ENCODE data around the gene CYB5D1. TPM values are rescaled to one million over a fixed set of nuclear protein-coding genes. Genes with fewer than 3 reads are reported as not detected.

The CYB5D1 gene
- total and polyA plus RNA-seq, 2 of the 8 experiments (the other 6 are each of a cell fraction or from before 2014, with no cell fraction given) = 11.0 to 18.0 TPM

DNA sequence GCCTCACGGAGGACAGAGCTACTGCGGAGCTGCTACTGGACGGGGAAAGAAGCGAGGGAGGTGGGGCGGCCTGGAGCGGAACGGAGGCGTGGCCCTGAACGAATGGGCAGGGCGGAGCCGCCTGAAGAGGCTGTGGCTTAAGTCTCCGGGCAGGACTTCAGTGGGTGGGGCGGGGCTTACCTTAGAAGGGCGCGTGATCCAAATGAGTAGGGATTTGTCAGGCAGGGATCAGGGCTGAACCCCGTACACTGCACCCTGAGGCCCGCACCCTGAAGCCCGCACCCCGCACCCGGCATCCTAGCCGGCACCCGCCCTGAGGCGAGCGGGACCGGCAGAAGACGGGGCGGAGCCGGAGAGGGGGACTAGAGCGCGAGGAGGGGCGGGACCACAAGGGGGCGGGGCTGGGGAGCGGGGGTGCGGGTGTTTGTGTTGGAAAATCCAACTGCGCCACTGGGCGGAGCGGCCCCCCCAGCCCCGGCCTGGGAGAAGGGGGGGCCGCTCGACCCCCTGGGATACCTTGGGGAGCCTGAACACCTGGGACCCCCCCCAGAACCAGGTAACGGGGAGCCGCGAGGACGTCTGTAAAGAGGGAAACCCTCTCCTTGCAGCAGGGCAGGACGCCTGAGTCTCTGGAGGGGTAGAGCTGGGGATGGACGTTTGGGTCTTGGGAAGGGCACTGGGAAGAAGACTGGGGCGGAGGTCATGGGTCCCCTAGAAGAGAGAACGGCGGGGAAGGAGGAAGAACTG, 23.8 kb upstream of the CYB5D1 start, which contains the start of gene KDM6B (continued):
- TF ChIP-seq EGR1 (IDR thresholded peaks at IDR 0.05; ENCODE audit: borderline replicate concordance, low read depth, low read length) = no peak
- no peak for TF ChIP-seq SP4 (IDR thresholded peaks at IDR 0.05; ENCODE audit: low read length)
- no peak for TF ChIP-seq GTF2F1 (IDR thresholded peaks at IDR 0.05; ENCODE audit: borderline replicate concordance, low read depth, low read length)
- TF ChIP-seq, protein P1, sequence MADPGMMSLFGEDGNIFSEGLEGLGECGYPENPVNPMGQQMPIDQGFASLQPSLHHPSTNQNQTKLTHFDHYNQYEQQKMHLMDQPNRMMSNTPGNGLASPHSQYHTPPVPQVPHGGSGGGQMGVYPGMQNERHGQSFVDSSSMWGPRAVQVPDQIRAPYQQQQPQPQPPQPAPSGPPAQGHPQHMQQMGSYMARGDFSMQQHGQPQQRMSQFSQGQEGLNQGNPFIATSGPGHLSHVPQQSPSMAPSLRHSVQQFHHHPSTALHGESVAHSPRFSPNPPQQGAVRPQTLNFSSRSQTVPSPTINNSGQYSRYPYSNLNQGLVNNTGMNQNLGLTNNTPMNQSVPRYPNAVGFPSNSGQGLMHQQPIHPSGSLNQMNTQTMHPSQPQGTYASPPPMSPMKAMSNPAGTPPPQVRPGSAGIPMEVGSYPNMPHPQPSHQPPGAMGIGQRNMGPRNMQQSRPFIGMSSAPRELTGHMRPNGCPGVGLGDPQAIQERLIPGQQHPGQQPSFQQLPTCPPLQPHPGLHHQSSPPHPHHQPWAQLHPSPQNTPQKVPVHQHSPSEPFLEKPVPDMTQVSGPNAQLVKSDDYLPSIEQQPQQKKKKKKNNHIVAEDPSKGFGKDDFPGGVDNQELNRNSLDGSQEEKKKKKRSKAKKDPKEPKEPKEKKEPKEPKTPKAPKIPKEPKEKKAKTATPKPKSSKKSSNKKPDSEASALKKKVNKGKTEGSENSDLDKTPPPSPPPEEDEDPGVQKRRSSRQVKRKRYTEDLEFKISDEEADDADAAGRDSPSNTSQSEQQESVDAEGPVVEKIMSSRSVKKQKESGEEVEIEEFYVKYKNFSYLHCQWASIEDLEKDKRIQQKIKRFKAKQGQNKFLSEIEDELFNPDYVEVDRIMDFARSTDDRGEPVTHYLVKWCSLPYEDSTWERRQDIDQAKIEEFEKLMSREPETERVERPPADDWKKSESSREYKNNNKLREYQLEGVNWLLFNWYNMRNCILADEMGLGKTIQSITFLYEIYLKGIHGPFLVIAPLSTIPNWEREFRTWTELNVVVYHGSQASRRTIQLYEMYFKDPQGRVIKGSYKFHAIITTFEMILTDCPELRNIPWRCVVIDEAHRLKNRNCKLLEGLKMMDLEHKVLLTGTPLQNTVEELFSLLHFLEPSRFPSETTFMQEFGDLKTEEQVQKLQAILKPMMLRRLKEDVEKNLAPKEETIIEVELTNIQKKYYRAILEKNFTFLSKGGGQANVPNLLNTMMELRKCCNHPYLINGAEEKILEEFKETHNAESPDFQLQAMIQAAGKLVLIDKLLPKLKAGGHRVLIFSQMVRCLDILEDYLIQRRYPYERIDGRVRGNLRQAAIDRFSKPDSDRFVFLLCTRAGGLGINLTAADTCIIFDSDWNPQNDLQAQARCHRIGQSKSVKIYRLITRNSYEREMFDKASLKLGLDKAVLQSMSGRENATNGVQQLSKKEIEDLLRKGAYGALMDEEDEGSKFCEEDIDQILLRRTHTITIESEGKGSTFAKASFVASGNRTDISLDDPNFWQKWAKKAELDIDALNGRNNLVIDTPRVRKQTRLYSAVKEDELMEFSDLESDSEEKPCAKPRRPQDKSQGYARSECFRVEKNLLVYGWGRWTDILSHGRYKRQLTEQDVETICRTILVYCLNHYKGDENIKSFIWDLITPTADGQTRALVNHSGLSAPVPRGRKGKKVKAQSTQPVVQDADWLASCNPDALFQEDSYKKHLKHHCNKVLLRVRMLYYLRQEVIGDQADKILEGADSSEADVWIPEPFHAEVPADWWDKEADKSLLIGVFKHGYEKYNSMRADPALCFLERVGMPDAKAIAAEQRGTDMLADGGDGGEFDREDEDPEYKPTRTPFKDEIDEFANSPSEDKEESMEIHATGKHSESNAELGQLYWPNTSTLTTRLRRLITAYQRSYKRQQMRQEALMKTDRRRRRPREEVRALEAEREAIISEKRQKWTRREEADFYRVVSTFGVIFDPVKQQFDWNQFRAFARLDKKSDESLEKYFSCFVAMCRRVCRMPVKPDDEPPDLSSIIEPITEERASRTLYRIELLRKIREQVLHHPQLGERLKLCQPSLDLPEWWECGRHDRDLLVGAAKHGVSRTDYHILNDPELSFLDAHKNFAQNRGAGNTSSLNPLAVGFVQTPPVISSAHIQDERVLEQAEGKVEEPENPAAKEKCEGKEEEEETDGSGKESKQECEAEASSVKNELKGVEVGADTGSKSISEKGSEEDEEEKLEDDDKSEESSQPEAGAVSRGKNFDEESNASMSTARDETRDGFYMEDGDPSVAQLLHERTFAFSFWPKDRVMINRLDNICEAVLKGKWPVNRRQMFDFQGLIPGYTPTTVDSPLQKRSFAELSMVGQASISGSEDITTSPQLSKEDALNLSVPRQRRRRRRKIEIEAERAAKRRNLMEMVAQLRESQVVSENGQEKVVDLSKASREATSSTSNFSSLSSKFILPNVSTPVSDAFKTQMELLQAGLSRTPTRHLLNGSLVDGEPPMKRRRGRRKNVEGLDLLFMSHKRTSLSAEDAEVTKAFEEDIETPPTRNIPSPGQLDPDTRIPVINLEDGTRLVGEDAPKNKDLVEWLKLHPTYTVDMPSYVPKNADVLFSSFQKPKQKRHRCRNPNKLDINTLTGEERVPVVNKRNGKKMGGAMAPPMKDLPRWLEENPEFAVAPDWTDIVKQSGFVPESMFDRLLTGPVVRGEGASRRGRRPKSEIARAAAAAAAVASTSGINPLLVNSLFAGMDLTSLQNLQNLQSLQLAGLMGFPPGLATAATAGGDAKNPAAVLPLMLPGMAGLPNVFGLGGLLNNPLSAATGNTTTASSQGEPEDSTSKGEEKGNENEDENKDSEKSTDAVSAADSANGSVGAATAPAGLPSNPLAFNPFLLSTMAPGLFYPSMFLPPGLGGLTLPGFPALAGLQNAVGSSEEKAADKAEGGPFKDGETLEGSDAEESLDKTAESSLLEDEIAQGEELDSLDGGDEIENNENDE (IDR thresholded peaks at IDR 0.05; ENCODE audit: insufficient replicate concordance, low read length) = no peak
- TF ChIP-seq, protein P2, sequence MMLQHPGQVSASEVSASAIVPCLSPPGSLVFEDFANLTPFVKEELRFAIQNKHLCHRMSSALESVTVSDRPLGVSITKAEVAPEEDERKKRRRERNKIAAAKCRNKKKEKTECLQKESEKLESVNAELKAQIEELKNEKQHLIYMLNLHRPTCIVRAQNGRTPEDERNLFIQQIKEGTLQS (IDR thresholded peaks at IDR 0.05; ENCODE audit: insufficient read depth, low read depth, low read length) = no peak
- no peak for TF ChIP-seq CREB1 (IDR thresholded peaks at IDR 0.05)
- TF ChIP-seq TAF7 (optimal IDR thresholded peaks at IDR 0.05; ENCODE audit: borderline replicate concordance, low read depth, low read length) = no peak
- TF ChIP-seq MAFK (IDR thresholded peaks at IDR 0.05; ENCODE audit: low read depth, low read length) = no peak
- TF ChIP-seq EP300 (IDR thresholded peaks at IDR 0.05; ENCODE audit: borderline replicate concordance in 1 of 2, low read depth in 2 of 2, low read length in 2 of 2) = no peak
- no peak for TF ChIP-seq TAF1 (IDR thresholded peaks at IDR 0.05; ENCODE audit: low read depth, low read length)

Measured in H1 (cell line).